CD4-positive, alpha-beta T cell treated with Interleukin-4 for 1 hour (primary cell): ENCODE results near the gene GABRB1.
"Not testable (repeated sequence)": the region's sequence is repeated elsewhere in the genome, so short reads cannot be mapped to it uniquely, and the experiment has no call there.

Experiments used
- DNase-seq, 2 donors: peaks; one replicate each; pipeline ENCODE4 v3.0.0-alpha.2; 2020 to 2022

Gene GABRB1

GRCh38 chr4:47213971-47214370 lies 182.6 kb downstream of the GABRB1 start:
- no peak for DNase-seq

GRCh38 chr4:47215759-47216158 lies 184.4 kb downstream of the GABRB1 start:
- no peak for DNase-seq

- no peak for DNase-seq
Measured at GRCh38 chr4:47217291-47217690, 185.9 kb downstream of the GABRB1 start.

GRCh38 chr4:47217884-47218283 lies 186.5 kb downstream of the GABRB1 start:
- DNase-seq, result no peak

GRCh38 chr4:47218631-47219030 lies 187.3 kb downstream of the GABRB1 start:
- no peak for DNase-seq

- no peak for DNase-seq
Measured at GRCh38 chr4:47219586-47219985, 188.2 kb downstream of the GABRB1 start.

GRCh38 chr4:47221721-47222120 lies 190.4 kb downstream of the GABRB1 start:
- DNase-seq, result no peak

- no peak for DNase-seq
Measured at GRCh38 chr4:47222276-47222675, 190.9 kb downstream of the GABRB1 start.

- no peak for DNase-seq
Measured at GRCh38 chr4:47224361-47224760, 193.0 kb downstream of the GABRB1 start.

- no peak for DNase-seq
Measured at GRCh38 chr4:47235721-47236120, 204.4 kb downstream of the GABRB1 start.

GRCh38 chr4:47238667-47239066 lies 207.3 kb downstream of the GABRB1 start:
- DNase-seq, result no peak

GRCh38 chr4:47239649-47240048 lies 208.3 kb downstream of the GABRB1 start:
- DNase-seq, result no peak

- no peak for DNase-seq
Measured at GRCh38 chr4:47251348-47252135, 220.2 kb downstream of the GABRB1 start.

- no peak for DNase-seq
Measured at GRCh38 chr4:47263721-47264120, 232.4 kb downstream of the GABRB1 start.

- no peak for DNase-seq
Measured at GRCh38 chr4:47270201-47270888, 239.0 kb downstream of the GABRB1 start.

- DNase-seq, result no peak
Measured at GRCh38 chr4:47271291-47271690, 239.9 kb downstream of the GABRB1 start.

- no peak for DNase-seq
Measured at GRCh38 chr4:47274901-47275300, 243.5 kb downstream of the GABRB1 start.

GRCh38 chr4:47275595-47275994 lies 244.2 kb downstream of the GABRB1 start:
- no peak for DNase-seq

- no peak for DNase-seq
Measured at GRCh38 chr4:47278631-47279030, 247.3 kb downstream of the GABRB1 start.

- DNase-seq, result no peak
Measured at GRCh38 chr4:47287735-47288134, 256.4 kb downstream of the GABRB1 start.

- no peak for DNase-seq
Measured at GRCh38 chr4:47289805-47290204, 258.4 kb downstream of the GABRB1 start.

GRCh38 chr4:47290873-47291272 lies 259.5 kb downstream of the GABRB1 start:
- DNase-seq, result not testable (repeated sequence)

GRCh38 chr4:47309165-47309564 lies 277.8 kb downstream of the GABRB1 start:
- no peak for DNase-seq

GRCh38 chr4:47312170-47312569 lies 280.8 kb downstream of the GABRB1 start:
- no peak for DNase-seq

GRCh38 chr4:47313384-47313783 lies 282.0 kb downstream of the GABRB1 start:
- no peak for DNase-seq
